Measurements from ENCODE around the gene FGFR2.

GRCh38 chr10:121531076-121531829 lies 67.0 kb downstream of the FGFR2 start:
- TF ChIP-seq ZBTB33 (IDR thresholded peaks at IDR 0.05; ENCODE audit: borderline replicate concordance, low read depth) (no peak), TAF1 (IDR thresholded peaks at IDR 0.05; ENCODE audit: borderline replicate concordance, low read depth, low read length) (no peak), CTCF (IDR thresholded peaks at IDR 0.05) (no peak), GABPA (IDR thresholded peaks at IDR 0.05; ENCODE audit: low read depth) (no peak), USF1 (IDR thresholded peaks at IDR 0.05; ENCODE audit: borderline replicate concordance, low read depth) (no peak), MAX (IDR thresholded peaks at IDR 0.05; ENCODE audit: low read depth) (no peak), SMC3 (IDR thresholded peaks at IDR 0.05; ENCODE audit: low read depth, low read length) (no peak)

Data from SK-N-SH (cell line).